ENCODE measurements around the gene AGO1.

DNA sequence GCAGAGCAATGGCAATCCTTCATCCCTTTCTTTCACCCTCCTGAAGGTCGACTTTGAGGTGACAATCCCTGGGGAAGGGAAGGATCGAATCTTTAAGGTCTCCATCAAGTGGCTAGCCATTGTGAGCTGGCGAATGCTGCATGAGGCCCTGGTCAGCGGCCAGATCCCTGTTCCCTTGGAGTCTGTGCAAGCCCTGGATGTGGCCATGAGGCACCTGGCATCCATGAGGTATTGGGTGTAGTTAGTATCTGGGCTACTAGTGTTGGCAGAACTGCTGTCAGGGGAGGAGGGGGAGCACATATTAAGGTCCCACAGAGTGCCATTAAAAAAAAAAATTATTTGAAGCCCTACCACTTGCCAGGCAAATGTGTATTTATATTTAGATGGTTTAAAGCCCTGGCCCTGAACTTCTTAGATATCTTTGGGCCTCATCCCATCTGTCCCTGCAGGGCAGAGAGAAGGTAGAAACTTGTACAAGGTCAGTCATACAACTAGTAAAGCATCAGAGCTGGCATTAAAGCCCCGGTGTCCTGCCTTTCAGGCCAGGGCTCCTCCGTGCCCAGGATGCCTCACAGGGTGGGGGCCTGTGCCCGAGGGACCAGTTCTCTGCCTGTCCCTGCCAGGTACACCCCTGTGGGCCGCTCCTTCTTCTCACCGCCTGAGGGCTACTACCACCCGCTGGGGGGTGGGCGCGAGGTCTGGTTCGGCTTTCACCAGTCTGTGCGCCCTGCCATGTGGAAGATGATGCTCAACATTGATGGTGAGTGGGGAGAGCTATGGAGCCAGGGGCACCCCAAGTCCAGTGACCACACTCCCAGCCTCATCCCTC is 10.3 kb downstream of the AGO1 start:
- TF ChIP-seq, protein P1, sequence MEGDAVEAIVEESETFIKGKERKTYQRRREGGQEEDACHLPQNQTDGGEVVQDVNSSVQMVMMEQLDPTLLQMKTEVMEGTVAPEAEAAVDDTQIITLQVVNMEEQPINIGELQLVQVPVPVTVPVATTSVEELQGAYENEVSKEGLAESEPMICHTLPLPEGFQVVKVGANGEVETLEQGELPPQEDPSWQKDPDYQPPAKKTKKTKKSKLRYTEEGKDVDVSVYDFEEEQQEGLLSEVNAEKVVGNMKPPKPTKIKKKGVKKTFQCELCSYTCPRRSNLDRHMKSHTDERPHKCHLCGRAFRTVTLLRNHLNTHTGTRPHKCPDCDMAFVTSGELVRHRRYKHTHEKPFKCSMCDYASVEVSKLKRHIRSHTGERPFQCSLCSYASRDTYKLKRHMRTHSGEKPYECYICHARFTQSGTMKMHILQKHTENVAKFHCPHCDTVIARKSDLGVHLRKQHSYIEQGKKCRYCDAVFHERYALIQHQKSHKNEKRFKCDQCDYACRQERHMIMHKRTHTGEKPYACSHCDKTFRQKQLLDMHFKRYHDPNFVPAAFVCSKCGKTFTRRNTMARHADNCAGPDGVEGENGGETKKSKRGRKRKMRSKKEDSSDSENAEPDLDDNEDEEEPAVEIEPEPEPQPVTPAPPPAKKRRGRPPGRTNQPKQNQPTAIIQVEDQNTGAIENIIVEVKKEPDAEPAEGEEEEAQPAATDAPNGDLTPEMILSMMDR (IDR thresholded peaks at IDR 0.05): no peak
- TF ChIP-seq POLR2A (IDR thresholded peaks at IDR 0.05) (no peak), POLR2AphosphoS5 (IDR thresholded peaks at IDR 0.05) (no peak)
